HG03045 (cell line): ENCODE measurements around the gene TRAPPC14.

Source experiments
- ATAC-seq: cut with Tn5 transposase; IDR thresholded peaks from one replicate; pipeline ENCODE4 v1.9.1; 2021; ENCODE audit warnings: mild to moderate bottlenecking, moderate library complexity; ENCODE audit not compliant: unreplicated experiment

The TRAPPC14 gene

DNA sequence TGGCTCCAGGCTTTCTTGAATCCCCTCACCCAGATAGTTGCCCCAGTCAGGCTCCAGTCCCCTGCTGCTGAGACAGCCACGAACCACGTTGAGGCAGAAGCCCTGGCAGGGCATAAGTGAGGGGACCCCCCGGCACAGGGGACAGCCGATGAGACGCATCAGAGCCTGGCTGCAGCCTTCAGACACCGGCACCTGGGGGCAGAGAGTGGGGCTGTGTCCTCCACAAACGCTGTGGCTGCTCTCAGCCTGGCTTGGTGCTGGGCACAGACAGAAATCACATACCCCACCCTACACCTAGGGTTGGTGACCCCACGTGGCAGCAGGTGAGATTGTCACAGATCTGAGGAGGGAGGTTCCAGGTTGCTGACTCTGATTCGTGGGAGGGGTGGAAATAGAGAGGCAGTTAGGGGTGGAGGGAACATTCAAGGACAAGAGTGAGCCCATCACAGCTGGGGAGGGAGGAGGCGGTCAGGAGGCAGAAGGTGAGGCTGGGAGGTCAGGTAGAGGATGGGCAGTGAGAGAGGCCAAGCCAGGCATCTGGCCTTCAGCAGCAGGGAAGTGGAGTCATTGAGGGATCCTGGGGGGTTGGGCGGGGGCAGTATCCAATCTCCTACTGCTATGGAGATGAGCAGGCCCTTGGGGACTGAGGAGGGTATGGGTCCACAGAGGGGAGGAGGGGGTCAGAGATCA is 15.4 kb upstream of the TRAPPC14 start:
- ATAC-seq: no peak

DNA sequence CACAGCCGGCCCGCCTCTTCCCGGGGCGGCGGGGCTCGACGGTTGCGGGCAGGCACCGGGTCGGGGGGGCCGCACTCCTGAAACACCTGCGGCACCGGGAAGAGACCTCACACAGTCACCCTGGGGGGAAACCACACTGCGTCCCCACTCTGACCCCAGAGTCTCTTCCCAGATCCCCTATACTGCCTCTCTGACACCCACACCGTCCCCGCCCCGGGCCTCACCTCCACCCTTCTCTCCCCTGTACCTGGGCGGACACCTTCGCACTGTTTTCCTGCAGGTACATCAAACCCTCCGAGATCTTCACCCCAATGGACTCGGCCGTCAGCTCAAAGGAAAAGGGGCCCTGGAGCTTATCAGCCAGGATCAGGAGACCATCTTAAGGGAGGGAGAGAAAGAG is 13.3 kb upstream of the TRAPPC14 start:
- no peak for ATAC-seq

DNA sequence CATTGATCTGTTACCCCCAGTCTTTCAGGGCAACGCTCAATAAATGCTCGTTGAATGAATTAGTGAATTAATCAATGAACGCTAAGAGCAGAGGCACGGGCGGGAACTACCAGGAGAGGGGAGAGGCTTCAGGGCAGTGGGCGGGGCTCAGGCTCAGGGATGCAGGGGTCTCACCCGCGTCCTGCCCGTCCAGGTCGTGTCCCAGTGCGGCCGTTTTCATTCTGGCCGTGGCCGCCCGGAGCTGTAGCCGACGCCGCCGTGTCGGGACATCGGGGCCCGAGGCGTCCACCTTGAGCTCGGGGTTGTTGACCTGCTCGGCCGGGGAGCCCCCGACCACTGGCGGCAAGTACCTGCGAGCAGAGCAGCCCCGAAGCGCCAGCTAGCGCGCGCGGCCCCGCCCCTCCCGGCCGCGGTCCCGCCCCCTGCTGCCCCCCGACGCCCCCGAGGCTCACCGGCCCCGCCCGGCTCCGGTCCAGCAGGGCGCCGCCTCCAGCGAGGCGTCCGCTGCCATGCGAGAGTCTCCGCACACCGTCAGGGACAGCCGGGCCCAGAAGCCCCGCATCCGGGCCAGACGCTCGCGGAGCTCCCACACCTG is 12.7 kb upstream of the TRAPPC14 start:
- no peak for ATAC-seq

DNA sequence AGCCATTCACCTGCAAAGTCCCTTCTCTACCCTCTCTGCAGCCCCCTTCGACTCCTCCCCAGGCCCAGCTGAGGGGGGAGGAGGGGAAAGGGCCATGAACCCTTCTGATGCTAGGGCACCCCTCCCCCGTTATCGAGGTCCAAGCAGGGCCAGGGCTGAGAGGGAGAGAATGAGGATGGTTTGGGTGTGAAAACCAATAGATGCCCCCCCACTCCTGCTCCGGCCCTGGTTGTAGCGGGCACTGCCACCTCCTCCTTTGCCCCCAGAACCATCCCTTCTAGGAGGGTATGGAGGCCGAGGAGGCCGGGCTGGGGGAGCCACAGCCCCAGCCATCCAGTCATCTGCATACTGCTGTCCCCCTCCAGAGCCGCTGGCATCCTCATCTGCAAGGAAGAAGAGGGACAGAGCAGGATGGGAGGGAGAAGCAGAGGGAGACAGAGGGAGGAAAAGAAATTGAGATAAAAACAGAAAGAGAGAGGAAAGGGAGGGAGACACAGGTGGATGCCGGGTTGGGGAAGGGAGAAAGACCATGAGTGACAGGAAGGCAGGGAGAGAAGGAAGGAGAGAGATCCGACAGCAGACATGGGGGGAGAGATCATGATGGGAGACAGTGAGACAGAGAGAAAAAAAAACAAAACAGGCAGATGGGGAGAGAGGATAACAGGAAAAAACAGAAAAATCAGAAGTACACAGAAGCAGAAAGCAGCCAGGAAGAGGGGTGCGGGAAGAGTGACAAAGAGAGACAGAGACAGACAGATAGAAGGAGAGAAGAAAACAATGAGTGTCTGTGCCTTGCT is 11.8 kb upstream of the TRAPPC14 start:
- ATAC-seq: no peak

DNA sequence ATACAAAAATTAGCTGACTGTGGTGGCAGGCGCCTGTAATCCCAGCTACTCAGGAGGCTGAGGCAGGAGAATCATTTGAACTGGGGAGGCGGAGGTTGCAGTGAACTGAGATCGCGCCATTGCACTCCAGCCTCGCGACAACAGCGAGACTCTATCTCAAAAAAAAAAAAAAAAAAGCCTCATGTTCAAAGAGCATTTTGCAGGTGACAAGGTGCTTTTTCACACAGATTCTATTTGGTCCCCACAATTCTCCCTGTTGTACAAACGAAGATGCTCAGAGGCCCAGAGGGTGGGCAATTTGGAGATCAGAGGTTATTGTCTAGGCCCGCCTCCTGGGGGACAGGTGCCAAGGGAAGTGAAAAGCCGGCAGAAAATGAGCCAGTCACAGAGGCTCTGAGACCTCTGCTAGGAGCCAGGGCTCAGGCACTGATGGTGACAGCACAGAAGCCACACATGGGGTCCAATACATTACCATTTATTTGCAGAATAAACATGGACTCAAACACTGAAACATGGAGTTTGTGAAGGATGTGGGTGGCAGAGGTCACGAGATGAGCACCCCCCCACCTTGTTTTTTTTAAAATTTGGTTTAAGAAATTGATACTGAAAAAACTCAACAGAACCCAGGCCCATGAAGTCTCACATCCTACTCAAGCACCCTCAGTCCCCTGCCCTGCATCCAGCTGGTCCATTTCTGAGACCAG is 10.8 kb upstream of the TRAPPC14 start:
- ATAC-seq: no peak

DNA sequence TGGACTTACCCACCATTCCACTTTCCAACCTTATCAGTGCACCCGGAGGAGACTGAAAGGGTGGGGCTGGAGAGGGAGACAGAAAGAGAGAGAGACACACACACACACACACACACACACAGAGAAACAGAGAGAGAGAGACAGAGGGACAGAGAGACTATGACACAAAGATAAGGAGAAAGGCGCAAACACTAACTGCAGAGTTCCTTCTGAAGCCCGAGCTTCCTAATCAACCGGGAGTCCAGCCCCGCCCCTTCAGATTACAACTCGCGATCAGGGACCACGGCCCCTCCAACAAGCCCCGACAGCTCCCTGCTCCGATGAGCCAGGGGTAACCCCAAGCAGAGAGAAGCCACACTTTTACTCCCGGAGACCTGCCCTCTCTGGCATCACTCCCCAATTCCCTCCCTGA is 9.4 kb upstream of the TRAPPC14 start:
- ATAC-seq: no peak

DNA sequence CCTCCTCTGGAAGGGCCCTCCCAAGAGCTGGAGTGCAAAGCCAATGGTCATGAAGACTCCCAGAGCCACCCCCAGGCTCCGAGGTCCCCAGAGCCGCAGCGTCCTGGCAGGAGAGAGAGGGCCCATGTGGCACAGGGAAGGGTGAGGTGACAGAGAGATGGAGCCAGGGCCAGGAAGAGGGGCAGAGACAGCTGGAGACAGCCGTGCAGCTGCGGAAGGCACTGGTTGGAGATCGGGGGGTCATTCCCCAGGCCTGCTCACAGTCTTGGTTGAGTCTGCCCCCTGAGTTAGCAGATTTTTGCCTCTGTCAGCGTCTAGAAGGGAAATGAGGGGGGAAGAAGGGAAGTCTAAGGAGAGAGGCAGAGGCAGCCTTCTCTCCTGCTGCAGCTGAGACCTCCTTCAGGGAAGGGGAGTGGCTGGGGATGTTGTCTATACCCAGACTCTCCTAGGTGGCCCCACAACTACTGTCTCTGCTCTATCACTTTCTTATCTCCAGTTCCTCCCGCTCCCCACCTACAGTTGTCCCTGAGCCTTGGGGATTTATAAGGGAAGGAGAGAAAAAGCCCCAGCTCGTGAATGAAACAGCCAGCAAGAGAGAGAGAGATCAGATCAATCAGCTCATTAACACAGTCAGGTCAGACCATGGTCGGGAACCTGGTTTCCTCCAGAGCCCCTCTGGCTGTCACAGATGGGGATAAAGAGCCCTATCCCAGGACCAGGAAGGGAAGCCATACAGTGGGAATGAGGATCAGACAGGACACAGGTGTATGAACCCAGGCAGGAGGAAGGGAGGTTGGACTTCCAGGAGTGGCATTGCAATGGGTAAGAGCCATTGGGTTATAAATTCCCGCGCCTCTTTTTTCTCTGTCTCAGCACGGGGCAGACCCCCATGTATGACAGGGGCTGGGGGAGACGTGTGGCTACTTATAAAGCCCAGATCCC is 8.7 kb upstream of the TRAPPC14 start:
- ATAC-seq: no peak

DNA sequence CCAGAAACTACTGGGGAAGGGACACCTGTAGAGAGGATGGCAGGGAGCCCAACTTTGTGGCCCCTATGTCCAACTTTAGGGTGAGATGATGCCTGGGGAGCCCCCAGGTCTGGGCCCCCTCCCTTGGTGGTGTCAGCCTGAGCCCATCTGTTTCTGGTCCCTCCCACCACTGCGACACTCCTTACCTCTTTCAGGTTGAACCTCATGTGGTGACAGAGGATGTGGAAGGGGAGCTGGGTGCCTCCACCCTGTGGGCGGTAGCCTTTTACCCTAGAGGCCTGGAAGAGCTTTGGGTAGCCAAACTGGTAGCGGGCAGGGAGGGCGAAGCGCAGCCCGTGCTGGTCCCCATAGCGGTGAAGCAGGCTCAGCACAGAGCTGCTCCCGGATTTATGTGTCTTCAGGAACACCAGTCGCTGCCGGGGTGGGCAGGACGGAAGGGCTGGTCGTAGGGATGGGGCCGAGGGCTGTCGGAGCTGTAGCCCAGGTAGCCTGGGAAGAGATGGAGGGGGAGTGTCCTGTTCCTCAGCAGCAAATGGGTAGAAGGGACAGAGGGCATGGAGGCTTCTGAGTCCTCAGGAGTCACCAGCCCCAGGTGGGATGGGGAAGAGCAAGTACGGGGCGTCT is 7.9 kb upstream of the TRAPPC14 start:
- ATAC-seq: no peak

DNA sequence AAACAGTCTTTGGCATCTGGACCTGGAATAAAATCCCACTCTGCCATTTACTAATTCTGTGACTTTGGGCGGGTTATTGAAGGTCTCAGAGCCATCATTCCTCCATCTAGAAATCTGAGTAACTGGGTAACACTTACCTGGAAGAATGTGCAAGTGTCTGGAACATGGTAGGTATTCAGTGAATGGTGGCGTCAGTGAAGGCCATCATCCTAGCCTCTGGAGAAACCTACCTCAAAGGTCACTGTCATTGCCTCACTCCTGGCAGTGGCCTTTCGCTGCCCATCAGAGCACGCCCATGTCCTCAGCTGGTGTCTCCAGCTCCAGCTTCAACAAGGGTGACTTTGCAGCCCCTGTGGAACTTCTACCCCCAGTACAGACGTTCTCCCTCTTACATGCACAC is 5.3 kb upstream of the TRAPPC14 start:
- ATAC-seq: no peak

DNA sequence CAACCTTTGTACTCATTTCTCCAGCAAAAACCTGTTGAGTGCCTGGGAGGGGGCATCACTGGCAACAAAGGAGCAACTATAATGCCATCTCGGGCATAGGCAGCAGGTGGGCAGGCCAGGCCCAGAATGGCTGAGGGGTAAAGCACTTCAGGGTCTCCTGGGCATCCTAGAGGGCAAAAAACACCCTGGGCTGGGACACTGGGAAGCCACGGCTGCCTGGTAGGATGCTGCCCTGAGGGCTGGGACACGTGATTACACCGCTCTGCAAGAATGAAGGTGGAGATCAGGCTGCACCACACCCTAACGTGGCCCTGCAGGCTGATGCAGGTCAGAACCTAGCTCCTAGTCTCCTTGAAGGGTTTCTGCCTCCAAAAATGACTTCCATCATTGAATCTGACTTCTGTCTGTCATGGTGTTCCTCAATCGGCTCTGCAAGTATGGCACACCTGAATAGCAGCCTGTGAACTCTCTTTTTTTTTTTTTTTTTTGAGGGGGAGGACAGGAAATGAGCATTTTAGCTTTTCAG is 4.5 kb upstream of the TRAPPC14 start:
- no peak for ATAC-seq

DNA sequence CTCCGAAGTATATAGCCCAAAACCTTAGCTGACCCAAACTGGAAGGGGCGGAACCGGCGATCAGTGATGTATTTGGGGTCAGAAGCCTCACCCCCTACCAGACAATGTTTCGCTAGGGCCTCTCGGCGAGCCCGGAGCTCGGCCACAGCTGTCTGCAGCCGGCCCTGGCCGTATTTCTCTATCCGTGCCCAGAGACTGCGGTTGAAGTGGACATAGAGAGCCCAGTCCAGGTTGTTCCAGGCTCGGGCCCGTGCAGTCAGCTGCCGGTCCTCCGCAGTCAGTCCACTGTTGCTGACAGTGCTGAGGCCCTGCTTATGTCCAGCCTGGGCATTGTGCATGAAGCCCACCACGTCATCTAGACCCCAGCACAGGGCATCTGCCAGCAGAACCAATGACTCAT is 1.5 kb upstream of the TRAPPC14 start:
- ATAC-seq: no peak

DNA sequence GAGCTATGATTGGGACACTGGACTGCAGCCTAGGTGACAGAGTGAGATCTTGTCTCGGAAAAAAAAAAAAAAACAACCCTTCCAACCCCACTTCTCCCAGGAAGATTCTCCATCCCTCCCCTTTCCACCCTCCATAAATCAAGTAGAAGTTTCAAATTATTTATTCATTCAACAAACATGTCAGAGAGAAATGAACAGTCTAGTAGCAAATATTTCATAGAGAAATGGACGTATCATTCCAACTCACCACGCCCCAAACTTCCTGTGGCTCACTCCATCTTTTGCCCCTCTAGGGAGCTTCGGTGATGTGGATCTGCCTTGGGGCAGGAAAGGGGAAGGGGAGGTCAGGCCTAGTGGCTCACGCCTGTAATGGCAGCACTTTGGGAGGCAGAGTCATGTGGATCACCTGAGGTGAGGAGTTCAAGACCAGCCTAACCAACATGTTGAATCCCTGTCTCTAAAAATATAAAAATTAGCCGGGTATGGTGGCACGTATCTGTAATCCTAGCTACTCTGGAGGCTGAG is 638 bp upstream of the TRAPPC14 start:
- ATAC-seq: no peak

DNA sequence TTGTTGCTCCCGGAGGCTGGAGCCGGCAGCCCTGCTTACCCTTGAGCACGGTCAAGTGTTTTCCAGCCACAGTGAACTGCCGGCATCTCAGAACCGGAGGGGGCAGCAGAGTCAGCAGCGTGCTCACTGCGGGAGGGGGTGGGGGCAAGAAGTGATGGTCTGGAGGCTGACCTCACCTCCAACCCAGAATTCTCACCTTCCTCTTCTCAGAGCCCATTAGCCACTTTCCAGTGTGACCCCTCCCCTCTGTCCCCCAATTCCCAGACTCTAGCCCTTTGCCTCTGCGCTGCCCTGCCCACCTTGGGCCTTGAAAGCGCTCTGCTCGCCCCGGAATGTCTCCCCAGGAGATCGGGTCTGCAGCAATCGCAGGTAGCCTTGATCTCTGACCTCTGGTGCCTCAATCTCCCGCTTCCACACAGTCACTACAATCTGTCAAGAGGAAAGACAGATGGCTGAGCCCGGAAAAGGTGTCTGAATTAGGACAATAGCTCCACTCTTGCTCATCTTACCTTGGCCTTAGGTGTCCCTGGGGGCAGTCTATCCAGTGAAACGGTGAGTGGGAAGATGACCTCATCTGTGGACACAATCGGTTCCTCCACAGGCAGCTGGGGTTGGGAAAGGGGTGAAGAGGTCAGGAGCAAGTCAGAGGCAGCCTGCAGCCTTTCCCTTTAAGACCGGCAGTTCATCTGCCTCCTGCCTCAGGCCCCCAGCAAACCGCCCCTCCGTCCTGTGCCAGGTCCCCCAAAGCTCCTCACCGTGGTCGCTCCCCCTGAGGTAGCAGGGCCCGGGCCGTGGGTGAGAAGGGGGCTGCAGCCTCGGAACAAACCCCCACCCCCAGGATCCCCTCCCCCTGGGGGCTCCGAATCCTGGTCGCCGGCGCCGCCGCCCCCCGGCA is 942 bp downstream of the TRAPPC14 start:
- no peak for ATAC-seq

DNA sequence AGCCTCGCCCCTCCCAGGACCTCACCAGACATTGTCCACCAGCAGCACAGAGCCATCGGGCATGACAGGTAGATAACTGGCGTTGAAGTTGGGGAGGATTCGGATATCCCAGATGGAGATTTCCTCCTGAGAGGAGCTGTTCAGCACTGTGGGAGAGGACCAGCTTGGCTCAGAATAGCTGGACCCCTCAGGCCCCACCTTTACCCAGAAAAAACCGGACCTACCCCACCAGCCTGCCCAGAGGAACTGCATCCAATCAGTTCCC is 1.5 kb downstream of the TRAPPC14 start:
- no peak for ATAC-seq

DNA sequence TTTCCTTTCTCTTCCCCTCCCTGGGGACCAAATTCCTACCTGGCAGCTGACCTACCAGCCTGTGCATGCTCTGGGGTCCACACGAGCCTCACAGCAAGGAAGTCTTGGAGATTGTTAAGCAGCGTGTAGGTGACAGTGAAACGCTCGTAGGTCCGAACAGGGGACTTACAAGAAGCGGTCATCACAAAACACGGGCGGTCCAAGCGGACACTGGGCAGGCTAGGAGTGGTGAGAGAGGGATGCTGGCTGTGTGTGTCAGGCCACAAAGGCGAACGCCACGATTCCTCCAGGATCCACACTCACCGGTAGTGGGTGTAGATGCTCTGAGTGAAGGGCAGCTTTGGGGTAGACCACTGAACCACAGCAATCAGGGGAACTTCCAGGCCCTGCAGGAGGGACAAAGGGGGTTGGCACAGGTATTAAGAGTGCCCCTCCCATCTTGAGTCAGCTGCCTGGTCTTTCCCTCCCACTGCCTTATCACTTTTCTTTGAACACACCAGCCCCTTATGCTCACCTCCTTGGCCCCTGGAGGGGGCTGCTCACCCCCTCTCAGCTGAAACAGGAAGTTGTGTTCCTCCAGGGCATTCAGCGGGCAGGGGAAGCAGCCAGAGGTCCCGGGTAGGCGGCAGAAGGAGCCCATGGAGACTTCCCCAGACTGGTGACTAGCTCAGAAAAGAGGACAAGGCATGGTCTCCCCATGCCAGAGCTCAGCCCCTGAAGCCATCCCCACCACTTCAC is 2.0 kb downstream of the TRAPPC14 start:
- ATAC-seq: no peak

DNA sequence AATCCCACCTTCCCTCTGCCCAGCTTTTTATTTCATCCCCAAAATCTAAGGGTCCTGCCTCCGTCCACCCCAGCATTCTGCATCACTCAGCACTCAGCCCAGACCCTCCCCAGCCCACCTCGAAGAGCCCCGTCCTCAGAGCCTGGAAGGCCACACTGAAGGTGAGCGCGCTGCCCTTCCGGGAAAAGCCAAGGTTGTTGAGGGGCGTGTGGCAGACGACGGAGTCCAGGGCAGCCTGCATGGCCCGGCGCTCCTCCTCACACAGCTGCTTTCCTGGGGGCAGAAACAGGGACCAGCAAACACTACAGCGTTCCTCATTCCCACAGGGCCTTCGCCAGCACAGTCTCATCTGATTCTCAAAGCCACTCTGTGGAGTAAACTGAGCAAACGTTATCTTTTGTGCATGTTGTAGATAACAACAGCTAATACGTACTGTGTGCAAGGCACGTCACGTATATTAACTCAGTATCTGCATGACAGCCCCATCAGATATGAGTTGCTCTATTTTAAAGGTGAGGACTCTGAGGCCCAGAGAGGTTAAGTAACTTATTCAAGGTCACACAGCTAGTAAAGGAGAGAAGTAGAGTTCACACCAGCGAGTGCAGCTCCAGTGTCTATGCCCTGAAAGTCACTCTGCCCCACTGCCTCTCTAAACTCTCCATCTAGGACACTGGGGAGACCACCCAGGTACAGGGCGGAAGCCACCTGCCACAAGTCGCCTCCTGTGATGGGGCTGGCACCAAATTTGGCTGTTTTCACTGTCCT is 2.8 kb downstream of the TRAPPC14 start:
- no peak for ATAC-seq
